ENCODE data around the gene STIP1. TPM values are rescaled to one million over a fixed set of nuclear protein-coding genes. Genes with fewer than 3 reads are reported as not detected.
"Not testable (repeated sequence)": the region's sequence is repeated elsewhere in the genome, so short reads cannot be mapped to it uniquely, and the experiment has no call there.

The STIP1 gene
- total RNA-seq, 1 donor = 77.3 TPM

- peak in 2 of 3 donors; percentile 55 to 63 for DNase-seq (ENCODE audit: low read depth in 2 of 3, low spot score in 2 of 3)
Measured at GRCh38 chr11:64234647-64235379, 48.8 kb downstream of the STIP1 start.

- no peak for DNase-seq (ENCODE audit: low read depth in 2 of 3, low spot score in 2 of 3)
Measured at GRCh38 chr11:64235437-64236161, 49.6 kb downstream of the STIP1 start.

- DNase-seq (ENCODE audit: low read depth in 2 of 3, low spot score in 2 of 3) = no peak
Measured at GRCh38 chr11:64237484-64237951, 51.5 kb downstream of the STIP1 start.

GRCh38 chr11:64238076-64238475 lies 52.1 kb downstream of the STIP1 start:
- DNase-seq (ENCODE audit: low read depth in 2 of 3, low spot score in 2 of 3) = no peak

- DNase-seq (ENCODE audit: low read depth in 2 of 3, low spot score in 2 of 3) = no peak
Measured at GRCh38 chr11:64238999-64239398, 53.0 kb downstream of the STIP1 start.

GRCh38 chr11:64239662-64240434 lies 53.9 kb downstream of the STIP1 start:
- DNase-seq (ENCODE audit: low read depth in 2 of 3, low spot score in 2 of 3) = peak in 2 of 3 donors; percentile 38 to 52

GRCh38 chr11:64240435-64241240 lies 54.7 kb downstream of the STIP1 start, which contains the start of gene FKBP2:
Gene FKBP2 (plus strand): TSS chr11:64241095. CDS start chr11:64242388, 1,293 bp downstream.
- peak; percentile 97 to 98 (median 98) for DNase-seq (ENCODE audit: low read depth in 2 of 3, low spot score in 2 of 3)

GRCh38 chr11:64241241-64241490 lies 55.2 kb downstream of the STIP1 start:
- peak in 1 of 3 donors; percentile 97 for DNase-seq (ENCODE audit: low read depth in 2 of 3, low spot score in 2 of 3)

GRCh38 chr11:64241491-64242374 lies 55.8 kb downstream of the STIP1 start:
- peak in 2 of 3 donors; percentile 99 for DNase-seq (ENCODE audit: low read depth in 2 of 3, low spot score in 2 of 3)

GRCh38 chr11:64243236-64243854 lies 57.4 kb downstream of the STIP1 start:
- DNase-seq (ENCODE audit: low read depth in 2 of 3, low spot score in 2 of 3) = no peak

GRCh38 chr11:64244107-64244506 lies 58.1 kb downstream of the STIP1 start:
- DNase-seq (ENCODE audit: low read depth in 2 of 3, low spot score in 2 of 3) = no peak

- no peak for DNase-seq (ENCODE audit: low read depth in 2 of 3, low spot score in 2 of 3)
Measured at GRCh38 chr11:64244966-64245365, 59.0 kb downstream of the STIP1 start.

- peak in 2 of 3 donors; percentile 62 to 70 for DNase-seq (ENCODE audit: low read depth in 2 of 3, low spot score in 2 of 3)
Measured at GRCh38 chr11:64245401-64245796, 59.4 kb downstream of the STIP1 start.

- peak in 2 of 3 donors; percentile 85 to 90 for DNase-seq (ENCODE audit: low read depth in 2 of 3, low spot score in 2 of 3)
Measured at GRCh38 chr11:64245797-64246620, 60.0 kb downstream of the STIP1 start.

- not testable (repeated sequence) for DNase-seq (ENCODE audit: low read depth in 2 of 3, low spot score in 2 of 3)
Measured at GRCh38 chr11:64246621-64246870, 60.6 kb downstream of the STIP1 start.

- DNase-seq (ENCODE audit: low read depth in 2 of 3, low spot score in 2 of 3) = peak in 2 of 3 donors; percentile 79 to 85
Measured at GRCh38 chr11:64246871-64247728, 61.1 kb downstream of the STIP1 start, which contains the start of gene PPP1R14B. Gene PPP1R14B (minus strand): TSS chr11:64246943. CDS start chr11:64246673, 270 bp downstream.

Data from hematopoietic multipotent progenitor cell (in vitro differentiated cells).